A673 (cell line): Measurements from ENCODE around the gene VCAN. TPM values are rescaled to one million over a fixed set of nuclear protein-coding genes. Genes with fewer than 3 reads are reported as not detected.

Experiments
- BruUV-seq: library from RNA; stranded (reverse); fragments of 400-500 nt; replicated peaks from 2 replicates; lab custom pipeline; 2021; lab: Mats Ljungman, UMichigan
- CTCF ChIA-PET: fragments of 300-600 bp; sonication (Branson Sonifier 250); formaldehyde crosslinking; loops from one replicate; lab custom pipeline; 2022; ENCODE audit warnings: antibody characterized with exemption; lab: Charles Lee
- POLR2A ChIA-PET: fragments of 300-600 bp; sonication (Branson Sonifier 250); formaldehyde crosslinking; loops from one replicate; lab custom pipeline; 2022; ENCODE audit warnings: antibody characterized with exemption; ENCODE audit not compliant: low non-redundant PET; lab: Charles Lee
- DNase-seq: peaks from one replicate; pipeline ENCODE4 v3.0.0-alpha.2; 2015; ENCODE audit warnings: low spot score
- H3K27ac ChIP-seq: fragments of 200-600 bp; sonication (generic); 2 replicates; pipeline ENCODE4 v1.5.1; 2016; ENCODE audit warnings: mixed run types, low read depth, mild to moderate bottlenecking, mixed read lengths, antibody characterized with exemption, low read length; ENCODE audit not compliant: poor library complexity, severe bottlenecking
- H3K27me3 ChIP-seq: fragments of 200-600 bp; sonication (generic); replicated peaks from 2 replicates; pipeline ENCODE4 v1.6.1; 2017; ENCODE audit warnings: mixed run types, low read depth, mild to moderate bottlenecking, mixed read lengths, antibody characterized with exemption, low read length; ENCODE audit not compliant: insufficient read depth, poor library complexity
- H3K36me3 ChIP-seq: fragments of 200-600 bp; sonication (generic); 2 replicates; pipeline ENCODE4 v1.6.1; 2016; ENCODE audit warnings: mixed run types, mild to moderate bottlenecking, mixed read lengths, antibody characterized with exemption, low read length; ENCODE audit not compliant: insufficient read depth, poor library complexity, severe bottlenecking
- H3K4me1 ChIP-seq: fragments of 200-600 bp; sonication (generic); 2 replicates; pipeline ENCODE4 v1.6.1; 2017; ENCODE audit warnings: mixed run types, mild to moderate bottlenecking, mixed read lengths, antibody characterized with exemption, low read length; ENCODE audit not compliant: insufficient read depth, poor library complexity, severe bottlenecking
- H3K4me3 ChIP-seq: fragments of 200-600 bp; sonication (generic); 2 replicates; pipeline ENCODE4 v1.5.1; 2016; ENCODE audit warnings: low read depth, mixed run types, mild to moderate bottlenecking, mixed read lengths, low read length; ENCODE audit not compliant: poor library complexity, severe bottlenecking
- H3K9me3 ChIP-seq: fragments of 200-600 bp; sonication (generic); 2 replicates; pipeline ENCODE4 v1.6.1; 2016; ENCODE audit warnings: mixed run types, low read depth, mild to moderate bottlenecking, mixed read lengths, antibody characterized with exemption, low read length; ENCODE audit not compliant: poor library complexity, severe bottlenecking
- CTCF ChIP-seq: fragments of 300-800, 200-600 bp; sonication (generic); conservative IDR thresholded peaks from 2 replicates; pipeline ENCODE4 v1.5.1; 2017; ENCODE audit warnings: low read depth, mild to moderate bottlenecking, antibody characterized with exemption, low read length, moderate library complexity, mixed read lengths
- EZH2 ChIP-seq: fragments of 200-600 bp; sonication (generic); IDR thresholded peaks from 2 replicates; pipeline ENCODE4 v1.6.1; 2017; ENCODE audit warnings: borderline replicate concordance, low read depth, mild to moderate bottlenecking, mixed read lengths, antibody characterized with exemption, low read length; ENCODE audit not compliant: poor library complexity, severe bottlenecking
- intact Hi-C: fragments of 100-400 bp; cut with micrococcal nuclease; formaldehyde crosslinking; loops from one replicate; pipeline ENCODE4 v1.10.0; 2022; ENCODE audit not compliant: unreplicated experiment
- total RNA-seq: library from RNA; stranded (reverse); gene quantifications from 2 replicates; pipeline ENCODE4 v1.2.3, GENCODE V29; 2021

The VCAN gene
- total RNA-seq, 1 experiment from 2014 or later, result 0.90 TPM

GRCh38 chr5:83503662-83504061 lies 32.1 kb downstream of the VCAN start:
- BruUV-seq, result no TSS peak
- CTCF ChIA-PET, result no interaction called here
- intact Hi-C loops, result no loop called here
- no peak overlapping the region for H3K4me3 ChIP-seq
- H3K36me3 ChIP-seq, result no peaks in the 10 kb centered on the region
- DNase-seq, result no peak
- no peaks in the 10 kb centered on the region for H3K27me3 ChIP-seq
- POLR2A ChIA-PET, result no interaction called here
- H3K9me3 ChIP-seq, result no peaks in the 10 kb centered on the region
- TF ChIP-seq CTCF (no peak), EZH2 (no peak)
- H3K4me1 ChIP-seq, result no peaks in the 10 kb centered on the region
- no peak overlapping the region for H3K27ac ChIP-seq

- no peak overlapping the region for H3K4me3 ChIP-seq
- H3K27me3 ChIP-seq, result no peaks in the 10 kb centered on the region
- no peaks in the 10 kb centered on the region for H3K9me3 ChIP-seq
- BruUV-seq, result no TSS peak
- TF ChIP-seq EZH2 (no peak), CTCF (no peak)
- H3K36me3 ChIP-seq, result no peaks in the 10 kb centered on the region
- intact Hi-C loops, result no loop called here
- CTCF ChIA-PET, result no interaction called here
- no peak overlapping the region for H3K27ac ChIP-seq
- POLR2A ChIA-PET, result no interaction called here
- DNase-seq, result no peak
- H3K4me1 ChIP-seq, result no peaks in the 10 kb centered on the region
These were observed 35.9 kb downstream of the VCAN start for GRCh38 chr5:83507431-83507830.

- ChIA-PET POLR2A (no interaction called here), CTCF (no interaction called here)
- H3K27ac ChIP-seq, result no peak overlapping the region
- no peak for DNase-seq
- TF ChIP-seq CTCF (no peak), EZH2 (no peak)
- no peaks in the 10 kb centered on the region for H3K4me1 ChIP-seq
- no peaks in the 10 kb centered on the region for H3K9me3 ChIP-seq
- no peaks in the 10 kb centered on the region for H3K27me3 ChIP-seq
- H3K36me3 ChIP-seq, result no peaks in the 10 kb centered on the region
- intact Hi-C loops, result no loop called here
- no peak overlapping the region for H3K4me3 ChIP-seq
- BruUV-seq, result no TSS peak
These were observed 38.0 kb downstream of the VCAN start for GRCh38 chr5:83509540-83509939.
